GM23338 (cell line): Measurements from ENCODE around the gene NRROS.

Source experiments
- EZH2 ChIP-seq: fragments of 200-600 bp; sonication (generic); IDR thresholded peaks from one replicate; pipeline ENCODE4 v1.8.0; 2017; ENCODE audit warnings: antibody characterized with exemption, mild to moderate bottlenecking, low read depth; ENCODE audit not compliant: unreplicated experiment
- JUNB ChIP-seq: IDR thresholded peaks from one replicate; pipeline ENCODE4 v1.6.1; 2016; ENCODE audit warnings: antibody characterized with exemption; ENCODE audit not compliant: unreplicated experiment
- POLR2AphosphoS5 ChIP-seq: IDR thresholded peaks from 2 replicates; pipeline ENCODE4 v1.6.1; 2016; ENCODE audit warnings: antibody characterized with exemption, low read depth
- ZNF331 ChIP-seq: fragments of 250-450 bp; sonication (Bioruptor Pico); IDR thresholded peaks from 2 replicates; pipeline ENCODE4 v1.5.0; 2020; ENCODE audit warnings: low read depth, mild to moderate bottlenecking, moderate library complexity
- TF ChIP-seq, protein P1 (sequence below), 2 experiments: fragments of 200-600 bp in 1 of 2; sonication (generic) in 1 of 2; conservative IDR thresholded peaks; 2 replicates each; pipeline versions ENCODE4 v1.5.1 to v1.6.1; 2016 to 2017; ENCODE audit warnings: antibody characterized with exemption in 2 of 2, low read depth in 2 of 2, mild to moderate bottlenecking in 2 of 2, moderate library complexity in 1 of 2

- TF ChIP-seq, protein P1, sequence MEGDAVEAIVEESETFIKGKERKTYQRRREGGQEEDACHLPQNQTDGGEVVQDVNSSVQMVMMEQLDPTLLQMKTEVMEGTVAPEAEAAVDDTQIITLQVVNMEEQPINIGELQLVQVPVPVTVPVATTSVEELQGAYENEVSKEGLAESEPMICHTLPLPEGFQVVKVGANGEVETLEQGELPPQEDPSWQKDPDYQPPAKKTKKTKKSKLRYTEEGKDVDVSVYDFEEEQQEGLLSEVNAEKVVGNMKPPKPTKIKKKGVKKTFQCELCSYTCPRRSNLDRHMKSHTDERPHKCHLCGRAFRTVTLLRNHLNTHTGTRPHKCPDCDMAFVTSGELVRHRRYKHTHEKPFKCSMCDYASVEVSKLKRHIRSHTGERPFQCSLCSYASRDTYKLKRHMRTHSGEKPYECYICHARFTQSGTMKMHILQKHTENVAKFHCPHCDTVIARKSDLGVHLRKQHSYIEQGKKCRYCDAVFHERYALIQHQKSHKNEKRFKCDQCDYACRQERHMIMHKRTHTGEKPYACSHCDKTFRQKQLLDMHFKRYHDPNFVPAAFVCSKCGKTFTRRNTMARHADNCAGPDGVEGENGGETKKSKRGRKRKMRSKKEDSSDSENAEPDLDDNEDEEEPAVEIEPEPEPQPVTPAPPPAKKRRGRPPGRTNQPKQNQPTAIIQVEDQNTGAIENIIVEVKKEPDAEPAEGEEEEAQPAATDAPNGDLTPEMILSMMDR (conservative IDR thresholded peaks at IDR 0.05; ENCODE audit: low read depth in 2 of 2) = no peak
- no peak for TF ChIP-seq POLR2AphosphoS5
- TF ChIP-seq ZNF331 (CRISPR knock-in tag) = no peak
- no peak for TF ChIP-seq EZH2
- TF ChIP-seq JUNB = no peak
Observed at GRCh38 chr3:196639483-196640296, at the start of gene NRROS.
